Measurements from ENCODE around the gene CYP8B1.

DNA sequence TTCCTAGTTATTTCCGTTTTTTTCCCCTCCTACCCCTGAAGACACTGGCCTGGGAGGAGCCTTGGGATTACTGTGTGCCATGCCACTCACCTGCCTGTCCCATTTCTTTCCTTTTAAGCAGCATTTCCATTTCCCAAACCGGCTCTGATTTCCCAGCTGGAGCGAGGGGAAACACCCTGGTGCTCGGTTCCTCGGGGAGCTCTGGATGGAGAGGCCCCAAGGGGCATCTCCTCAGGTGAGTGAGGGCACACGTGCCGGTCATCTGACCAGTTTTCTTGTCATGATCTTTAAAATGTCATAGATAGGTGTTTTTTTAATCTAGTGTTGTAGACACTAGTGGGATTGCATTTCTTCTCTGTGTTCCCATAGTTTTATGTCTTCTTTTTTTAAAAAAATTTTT lies 33.0 kb upstream of the CYP8B1 start:
- TF ChIP-seq, protein P1, sequence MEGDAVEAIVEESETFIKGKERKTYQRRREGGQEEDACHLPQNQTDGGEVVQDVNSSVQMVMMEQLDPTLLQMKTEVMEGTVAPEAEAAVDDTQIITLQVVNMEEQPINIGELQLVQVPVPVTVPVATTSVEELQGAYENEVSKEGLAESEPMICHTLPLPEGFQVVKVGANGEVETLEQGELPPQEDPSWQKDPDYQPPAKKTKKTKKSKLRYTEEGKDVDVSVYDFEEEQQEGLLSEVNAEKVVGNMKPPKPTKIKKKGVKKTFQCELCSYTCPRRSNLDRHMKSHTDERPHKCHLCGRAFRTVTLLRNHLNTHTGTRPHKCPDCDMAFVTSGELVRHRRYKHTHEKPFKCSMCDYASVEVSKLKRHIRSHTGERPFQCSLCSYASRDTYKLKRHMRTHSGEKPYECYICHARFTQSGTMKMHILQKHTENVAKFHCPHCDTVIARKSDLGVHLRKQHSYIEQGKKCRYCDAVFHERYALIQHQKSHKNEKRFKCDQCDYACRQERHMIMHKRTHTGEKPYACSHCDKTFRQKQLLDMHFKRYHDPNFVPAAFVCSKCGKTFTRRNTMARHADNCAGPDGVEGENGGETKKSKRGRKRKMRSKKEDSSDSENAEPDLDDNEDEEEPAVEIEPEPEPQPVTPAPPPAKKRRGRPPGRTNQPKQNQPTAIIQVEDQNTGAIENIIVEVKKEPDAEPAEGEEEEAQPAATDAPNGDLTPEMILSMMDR (conservative IDR thresholded peaks at IDR 0.05 in 1 of 2, IDR thresholded peaks at IDR 0.05 in 1 of 2; ENCODE audit: extremely low read depth in 1 of 2, insufficient read depth in 1 of 2, low read depth in 1 of 2, low read length in 2 of 2) = no peak
- no peak for TF ChIP-seq EZH2 (IDR thresholded peaks at IDR 0.05; ENCODE audit: borderline replicate concordance, low read length)

Data from mammary epithelial cell (primary cell).